ENCODE measurements around the gene ASRGL1.

DNA sequence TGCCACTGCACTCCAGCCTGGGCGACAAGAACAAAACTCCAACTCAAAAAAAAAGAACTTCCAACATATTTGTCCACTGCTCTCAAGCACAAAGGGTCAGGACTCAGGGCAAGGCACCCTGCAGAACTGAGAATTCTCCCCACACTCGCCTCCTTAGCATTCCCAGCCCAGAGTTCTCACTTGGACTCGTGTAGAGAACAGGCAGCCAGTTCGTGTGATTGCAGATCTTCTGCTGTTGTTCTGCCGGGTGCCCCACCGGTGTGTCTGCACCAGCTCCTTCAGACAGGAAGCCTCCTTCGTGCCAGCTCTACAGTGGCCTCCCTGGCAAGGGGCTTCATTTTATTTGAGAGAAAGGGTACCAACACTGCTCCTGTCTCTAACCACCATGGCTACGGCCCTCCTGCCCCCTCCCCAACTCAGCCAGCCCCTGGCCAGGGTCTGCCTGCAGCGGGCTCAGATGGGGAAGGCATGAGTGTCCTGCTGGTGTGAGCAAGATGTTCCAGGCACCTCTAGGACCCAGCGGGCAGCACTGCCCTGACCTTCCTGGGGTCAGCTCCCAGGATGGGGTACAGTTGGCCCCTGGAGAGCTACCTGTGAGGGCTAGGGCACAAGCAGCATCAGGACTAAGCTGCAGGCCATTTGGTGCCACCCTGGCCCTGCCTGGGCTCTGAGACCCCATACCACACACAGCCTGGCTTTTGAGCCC is 62.1 kb downstream of the ASRGL1 start:
- TF ChIP-seq, protein P1, sequence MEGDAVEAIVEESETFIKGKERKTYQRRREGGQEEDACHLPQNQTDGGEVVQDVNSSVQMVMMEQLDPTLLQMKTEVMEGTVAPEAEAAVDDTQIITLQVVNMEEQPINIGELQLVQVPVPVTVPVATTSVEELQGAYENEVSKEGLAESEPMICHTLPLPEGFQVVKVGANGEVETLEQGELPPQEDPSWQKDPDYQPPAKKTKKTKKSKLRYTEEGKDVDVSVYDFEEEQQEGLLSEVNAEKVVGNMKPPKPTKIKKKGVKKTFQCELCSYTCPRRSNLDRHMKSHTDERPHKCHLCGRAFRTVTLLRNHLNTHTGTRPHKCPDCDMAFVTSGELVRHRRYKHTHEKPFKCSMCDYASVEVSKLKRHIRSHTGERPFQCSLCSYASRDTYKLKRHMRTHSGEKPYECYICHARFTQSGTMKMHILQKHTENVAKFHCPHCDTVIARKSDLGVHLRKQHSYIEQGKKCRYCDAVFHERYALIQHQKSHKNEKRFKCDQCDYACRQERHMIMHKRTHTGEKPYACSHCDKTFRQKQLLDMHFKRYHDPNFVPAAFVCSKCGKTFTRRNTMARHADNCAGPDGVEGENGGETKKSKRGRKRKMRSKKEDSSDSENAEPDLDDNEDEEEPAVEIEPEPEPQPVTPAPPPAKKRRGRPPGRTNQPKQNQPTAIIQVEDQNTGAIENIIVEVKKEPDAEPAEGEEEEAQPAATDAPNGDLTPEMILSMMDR (IDR thresholded peaks at IDR 0.05), result no peak
- no peak for TF ChIP-seq POLR2A (IDR thresholded peaks at IDR 0.05)
